ENCODE measurements around the gene ATG10.
"Not testable (repeated sequence)": the region's sequence is repeated elsewhere in the genome, so short reads cannot be mapped to it uniquely, and the experiment has no call there.

ATG10 gene

GRCh38 chr5:81986126-81986525 lies 14.3 kb downstream of the ATG10 start:
- no peak overlapping the region for H3K27ac ChIP-seq
- no peak overlapping the region for H3K4me3 ChIP-seq
- TF ChIP-seq CTCF (IDR thresholded peaks at IDR 0.05): no peak
- no peak for DNase-seq (ENCODE audit: low spot score)

GRCh38 chr5:81989204-81989603 lies 17.4 kb downstream of the ATG10 start:
- Histone ChIP-seq H3K4me3 (no peak overlapping the region), H3K27ac (no peak overlapping the region)
- DNase-seq (ENCODE audit: low spot score): no peak
- no peak for TF ChIP-seq CTCF (IDR thresholded peaks at IDR 0.05)

- Histone ChIP-seq H3K4me3 (no peak overlapping the region), H3K27ac (no peak overlapping the region)
- DNase-seq (ENCODE audit: low spot score): no peak
- no peak for TF ChIP-seq CTCF (IDR thresholded peaks at IDR 0.05)
Measured at GRCh38 chr5:81994679-81995078, 22.9 kb downstream of the ATG10 start.

GRCh38 chr5:81995407-81995806 lies 23.6 kb downstream of the ATG10 start:
- no peak overlapping the region for H3K27ac ChIP-seq
- TF ChIP-seq CTCF (IDR thresholded peaks at IDR 0.05): no peak
- no peak overlapping the region for H3K4me3 ChIP-seq
- DNase-seq (ENCODE audit: low spot score): no peak

GRCh38 chr5:82004511-82004910 lies 32.7 kb downstream of the ATG10 start:
- H3K27ac ChIP-seq: no peak overlapping the region
- H3K4me3 ChIP-seq: no peak overlapping the region
- no peak for TF ChIP-seq CTCF (IDR thresholded peaks at IDR 0.05)
- DNase-seq (ENCODE audit: low spot score): no peak

- H3K4me3 ChIP-seq; DNase-seq (ENCODE audit: low spot score); H3K27ac ChIP-seq: not testable (repeated sequence)
Measured at GRCh38 chr5:82009869-82010268, 38.0 kb downstream of the ATG10 start.

GRCh38 chr5:82010696-82011095 lies 38.9 kb downstream of the ATG10 start:
- no peak overlapping the region for H3K27ac ChIP-seq
- no peak overlapping the region for H3K4me3 ChIP-seq
- DNase-seq (ENCODE audit: low spot score): no peak
- TF ChIP-seq CTCF (IDR thresholded peaks at IDR 0.05): no peak

- Histone ChIP-seq H3K4me3 (no peak overlapping the region), H3K27ac (peak overlapping the region in 1 of 2 donors; percentile 55)
- TF ChIP-seq CTCF (IDR thresholded peaks at IDR 0.05): no peak
- no peak for DNase-seq (ENCODE audit: low spot score)
Measured at GRCh38 chr5:82011761-82012160, 39.9 kb downstream of the ATG10 start.

- H3K27ac ChIP-seq; DNase-seq (ENCODE audit: low spot score); H3K4me3 ChIP-seq: not testable (repeated sequence)
Measured at GRCh38 chr5:82014644-82015043, 42.8 kb downstream of the ATG10 start.

Measured in coronary artery (tissue), 2 donors.